K562 (cell line): ENCODE measurements around the gene PAH. TPM values are rescaled to one million over a fixed set of nuclear protein-coding genes. Genes with fewer than 3 reads are reported as not detected.

Experiments used
- ATAC-seq: fragments of 200-7000 bp; cut with Tn5 transposase; 3 replicates; pipeline ENCODE4 v1.9.1; 2020; ENCODE audit warnings: moderate library complexity
- BruUV-seq: library from RNA; stranded (reverse); fragments of 400-500 nt; replicated peaks from 2 replicates; lab custom pipeline; 2021; lab: Mats Ljungman, UMichigan
- CTCF ChIA-PET: fragments of 300-600 bp; formaldehyde crosslinking; extraction: SDS; loops from one replicate; lab custom pipeline; 2021; ENCODE audit warnings: low intra/inter-chr PET ratio; lab: Yijun Ruan, JAX
- POLR2A ChIA-PET: fragments of 300-600, 350-650 bp; sonication (Branson Sonifier 250); formaldehyde crosslinking; extraction: SDS; loops from one replicate; lab custom pipeline; 2021; ENCODE audit warnings: antibody characterized with exemption, inconsistent platforms; lab: Yijun Ruan, JAX
- DNase-seq, 4 experiments: peaks; one replicate each; pipeline versions ENCODE4 v3.0.0 to v3.0.0-alpha.2; 2011 to 2018; ENCODE audit warnings: low spot score in 3 of 4, mixed read lengths in 3 of 4; ENCODE audit errors: extremely low read depth in 1 of 4
- FAIRE-seq: peaks from 2 replicates; lab custom pipeline; 2011; peaks lifted over from hg19 to GRCh38; lab: Jason Lieb, UNC
- H2AFZ ChIP-seq: 2 replicates; pipeline ENCODE4 v1.6.0; 2011; ENCODE audit warnings: low read depth, low read length, control low read depth, inconsistent platforms
- H3K27ac ChIP-seq: fragments of 200-600 bp; 3 replicates; pipeline ENCODE4 v1.8.0; 2011; ENCODE audit warnings: low read depth, mild to moderate bottlenecking, control low read depth, inconsistent platforms, low read length, moderate library complexity, mixed read lengths; ENCODE audit errors: extremely low read depth
- H3K27me3 ChIP-seq, 2 experiments: fragments of 300-600 bp in 1 of 2; 2 replicates in 1 of 2; 3 replicates in 1 of 2; pipeline versions ENCODE4 v1.6.0 to v1.8.0; 2011; ENCODE audit warnings: inconsistent platforms in 2 of 2, low read length in 2 of 2, mild to moderate bottlenecking in 1 of 2, mixed read lengths in 1 of 2, moderate library complexity in 1 of 2; ENCODE audit not compliant: control insufficient read depth in 2 of 2, insufficient read depth in 2 of 2
- H3K36me3 ChIP-seq: fragments of 300-600 bp; 3 replicates; pipeline ENCODE4 v1.8.0; 2011; ENCODE audit warnings: mild to moderate bottlenecking, low read length, inconsistent platforms; ENCODE audit not compliant: control insufficient read depth, insufficient read depth
- H3K4me1 ChIP-seq, 2 experiments: fragments of 200-600 bp in 1 of 2; replicated peaks in 1 of 2; 2 replicates in 1 of 2; 3 replicates in 1 of 2; pipeline versions ENCODE4 v1.5.1 to v1.8.0; 2011; ENCODE audit warnings: inconsistent platforms in 2 of 2, low read length in 2 of 2, mild to moderate bottlenecking in 1 of 2, mixed read lengths in 1 of 2, moderate library complexity in 1 of 2; ENCODE audit not compliant: control insufficient read depth in 2 of 2, insufficient read depth in 2 of 2
- H3K4me2 ChIP-seq: 2 replicates; pipeline ENCODE4 v1.6.1; 2011; ENCODE audit warnings: low read length, control low read depth, inconsistent platforms, mixed read lengths; ENCODE audit not compliant: insufficient read depth
- H3K4me3 ChIP-seq: fragments of 200-600 bp; sonication (generic), shearing (Covaris generic); 2 replicates; pipeline ENCODE4 v1.5.1; 2016; ENCODE audit warnings: control low read depth, inconsistent platforms
- H3K79me2 ChIP-seq: fragments of 200-600 bp; 3 replicates; pipeline ENCODE4 v1.8.0; 2011; ENCODE audit warnings: low read length, inconsistent platforms; ENCODE audit not compliant: control insufficient read depth, insufficient read depth
- H3K9ac ChIP-seq, 2 experiments: 2 replicates each; pipeline versions ENCODE4 v1.6.0 to v1.6.1; 2011; ENCODE audit warnings: low read depth in 2 of 2, low read length in 2 of 2, control low read depth in 1 of 2, inconsistent platforms in 1 of 2, mild to moderate bottlenecking in 1 of 2, mixed read lengths in 1 of 2; ENCODE audit not compliant: insufficient read depth in 1 of 2
- H3K9me1 ChIP-seq: one replicate; pipeline ENCODE4 v1.6.0; 2011; ENCODE audit warnings: inconsistent platforms, mild to moderate bottlenecking, low read length, moderate library complexity; ENCODE audit not compliant: control insufficient read depth, insufficient read depth
- H3K9me3 ChIP-seq: replicated peaks from 2 replicates; pipeline ENCODE4 v1.5.1; 2011; ENCODE audit warnings: low read depth, low read length, inconsistent platforms; ENCODE audit not compliant: control insufficient read depth, insufficient read depth
- H4K20me1 ChIP-seq: replicated peaks from 2 replicates; pipeline ENCODE4 v1.6.1; 2011; ENCODE audit warnings: low read length, inconsistent platforms, mixed read lengths; ENCODE audit not compliant: control insufficient read depth, insufficient read depth
- BRF1 ChIP-seq: IDR thresholded peaks from 3 replicates; pipeline ENCODE4 v1.6.1; 2011; ENCODE audit warnings: borderline replicate concordance, mild to moderate bottlenecking; ENCODE audit not compliant: insufficient read length; ENCODE audit errors: extremely low read depth
- CTCF ChIP-seq, 3 experiments: IDR thresholded peaks in 2 of 3; conservative IDR thresholded peaks in 1 of 3; 2 replicates each; pipeline ENCODE4 v1.5.1; 2011 to 2012; ENCODE audit warnings: low read length in 3 of 3, mild to moderate bottlenecking in 3 of 3, control low read depth in 2 of 3, improper control_type of control experiment in 1 of 3, inconsistent platforms in 1 of 3, low read depth in 1 of 3, mixed read lengths in 1 of 3, moderate library complexity in 1 of 3; ENCODE audit not compliant: insufficient read depth in 2 of 3
- HMG20B ChIP-seq: fragments of 250-450 bp; sonication (Bioruptor Pico); IDR thresholded peaks from 2 replicates; pipeline ENCODE4 v1.5.0; 2021; ENCODE audit warnings: mild to moderate bottlenecking
- PBX2 ChIP-seq, 2 experiments: IDR thresholded peaks in 1 of 2; conservative IDR thresholded peaks in 1 of 2; 2 replicates each; pipeline ENCODE4 v1.6.1; 2016; ENCODE audit warnings: low read depth in 2 of 2, mild to moderate bottlenecking in 1 of 2, missing compliant biosample characterization in 1 of 2, missing genetic modification characterization in 1 of 2, moderate library complexity in 1 of 2
- RAD21 ChIP-seq, 2 experiments: fragments of 250-450 bp in 1 of 2; fragments of 450-650 bp in 1 of 2; sonication (Bioruptor Pico) in 1 of 2; formaldehyde crosslinking in 1 of 2; IDR thresholded peaks in 1 of 2; conservative IDR thresholded peaks in 1 of 2; 2 replicates each; pipeline versions ENCODE4 v1.4.0 to v1.8.0; 2020 to 2022; ENCODE audit warnings: mild to moderate bottlenecking in 2 of 2, moderate library complexity in 1 of 2
- TSC22D4 ChIP-seq: fragments of 450-650 bp; IDR thresholded peaks from 2 replicates; pipeline ENCODE4 v1.6.1; 2016; ENCODE audit warnings: missing genetic modification characterization, missing biosample characterization, control low read depth
- XRCC5 ChIP-seq: fragments of 200-400 bp; formaldehyde crosslinking; IDR thresholded peaks from 2 replicates; pipeline ENCODE4 v1.6.1; 2017; ENCODE audit warnings: low read depth, mild to moderate bottlenecking, low read length
- ZNF324 ChIP-seq: fragments of 250-450 bp; sonication (Bioruptor Pico); IDR thresholded peaks from 2 replicates; pipeline ENCODE4 v1.4.0; 2020; ENCODE audit warnings: mild to moderate bottlenecking
- ZNF436 ChIP-seq: fragments of 250-450, 450-650 bp; sonication (Bioruptor Pico); formaldehyde crosslinking; IDR thresholded peaks from 2 replicates; pipeline ENCODE4 v1.7.0; 2020; ENCODE audit warnings: mild to moderate bottlenecking
- ZNF586 ChIP-seq: fragments of 450-650 bp; formaldehyde crosslinking; conservative IDR thresholded peaks from 2 replicates; pipeline ENCODE4 v1.4.0; 2020; ENCODE audit warnings: mild to moderate bottlenecking, moderate library complexity
- ZZZ3 ChIP-seq: fragments of 450-650 bp; IDR thresholded peaks from 2 replicates; pipeline ENCODE4 v1.6.1; 2016; ENCODE audit warnings: antibody characterized with exemption, mild to moderate bottlenecking, moderate library complexity
- WGBS: fragments of 100-300 bp; shearing (Covaris generic); methylation state at CpG from one replicate; pipeline ENCODE4 v1.1.6; 2016; ENCODE audit warnings: low coverage, mixed read lengths; ENCODE audit not compliant: insufficient coverage; ENCODE audit errors: missing lambda C conversion rate; 5-methylcytosine and 5-hydroxymethylcytosine counted together
- in situ Hi-C: fragments of 300-500 bp; cut with MboI; formaldehyde crosslinking; loops from 4 replicates; pipeline ENCODE4 v1.15.0; 2018; ENCODE audit warnings: inconsistent platforms, mixed read lengths
- intact Hi-C: fragments of 100-400 bp; cut with micrococcal nuclease; formaldehyde crosslinking; loops from 2 replicates; pipeline ENCODE4 v1.14.2; 2022
- polyA plus RNA-seq, 8 experiments: library from polyadenylated mRNA; depleted of rRNA in 4 of 8; stranded (reverse) in 5 of 8; unstranded in 3 of 8; fragments of >200 nt; fragmentation: Nextera tagmentation in 2 of 8; fragmentation: Illumina TruSeq in 1 of 8; extraction: Ambion mirVana in 2 of 8; extraction: Trizol in 1 of 8; gene quantifications; 2 replicates each; pipeline versions ENCODE4 v1.2.1 to v1.2.3, GENCODE V29; 2011 to 2014; ENCODE audit warnings: inconsistent platforms in 1 of 8, missing spikeins in 1 of 8
- total RNA-seq, 7 experiments: library from RNA; depleted of rRNA in 6 of 7; stranded (reverse); fragments of >200 nt in 6 of 7; fragmentation: Illumina TruSeq in 2 of 7; extraction: Trizol in 2 of 7; gene quantifications; 2 replicates each; pipeline versions ENCODE4 v1.2.1 to v1.2.3, GENCODE V29; 2011 to 2021; ENCODE audit warnings: low replicate concordance in 1 of 7

Gene PAH
- total and polyA plus RNA-seq, 9 of the 15 experiments (the other 6 are each of a cell fraction or from before 2014, with no cell fraction given), result 0.13 to 0.75 (median 0.69) TPM; not detected in 6

- no peaks in the 10 kb centered on the region for H3K27me3 ChIP-seq
- H3K9me3 ChIP-seq, result no peaks in the 10 kb centered on the region
- H2AFZ ChIP-seq, result no peak overlapping the region
- no peaks in the 10 kb centered on the region; the same call in 1 of the 2 replicates for H4K20me1 ChIP-seq
- no peak for TF ChIP-seq ZNF436 (CRISPR knock-in tag)
- ChIA-PET POLR2A (no interaction called here), CTCF (no interaction called here)
- H3K4me2 ChIP-seq, result no peak overlapping the region
- H3K9ac ChIP-seq, result no peak overlapping the region
- BruUV-seq, result no TSS peak
- DNase-seq, result no peak
- in situ Hi-C loops (no loop called here), intact Hi-C loops (no loop called here)
- H3K79me2 ChIP-seq, result no peaks in the 10 kb centered on the region
- WGBS, result 0% methylated on average over 2 of the region's 2 CpGs
- no peak for FAIRE-seq
- no peaks in the 10 kb centered on the region for H3K36me3 ChIP-seq
- no peaks in the 10 kb centered on the region for H3K9me1 ChIP-seq
- ATAC-seq, result no peak
- no peak overlapping the region for H3K4me3 ChIP-seq
- H3K4me1 ChIP-seq, result no peaks in the 10 kb centered on the region
- no peak overlapping the region for H3K27ac ChIP-seq
These were observed 16.7 kb downstream of the PAH start for GRCh38 chr12:102900389-102900788.

GRCh38 chr12:102896067-102896466 lies 21.0 kb downstream of the PAH start:
- WGBS, result 8% methylated on average over 1 of the region's 1 CpG
- H2AFZ ChIP-seq, result no peak overlapping the region
- H3K36me3 ChIP-seq, result no peaks in the 10 kb centered on the region
- ChIA-PET POLR2A (no interaction called here), CTCF (no interaction called here)
- H3K27me3 ChIP-seq, result no peaks in the 10 kb centered on the region
- no peak overlapping the region for H3K27ac ChIP-seq
- H3K4me3 ChIP-seq, result no peak overlapping the region
- peak in 2 of 4 experiments; percentile 16 to 23 for DNase-seq
- H3K4me2 ChIP-seq, result no peak overlapping the region
- H3K9me1 ChIP-seq, result no peaks in the 10 kb centered on the region
- no peak for FAIRE-seq
- ATAC-seq, result peak; percentile 80
- no peak overlapping the region for H3K9ac ChIP-seq
- intact Hi-C loops (no loop called here), in situ Hi-C loops (no loop called here)
- H4K20me1 ChIP-seq, result no peaks in the 10 kb centered on the region; the same call in 1 of the 2 replicates
- no peaks in the 10 kb centered on the region for H3K79me2 ChIP-seq
- no peaks in the 10 kb centered on the region for H3K9me3 ChIP-seq
- no peaks in the 10 kb centered on the region for H3K4me1 ChIP-seq
- no TSS peak for BruUV-seq
- TF ChIP-seq ZZZ3, result no peak
- TF ChIP-seq XRCC5, result no peak
- no peak for TF ChIP-seq BRF1
- no peak for TF ChIP-seq TSC22D4 (tag)
- TF ChIP-seq RAD21 (CRISPR knock-in tag; conservative IDR thresholded peaks at IDR 0.05 in 1 of 2, IDR thresholded peaks at IDR 0.05 in 1 of 2), result peak in 1 of 2 experiments; percentile 20; a peak in 1 of 4 replicates
- peak; percentile 42 to 62 (median 50) for TF ChIP-seq CTCF (IDR thresholded peaks at IDR 0.05 in 2 of 3, conservative IDR thresholded peaks at IDR 0.05 in 1 of 3; ENCODE audit: insufficient read depth in 2 of 3, low read depth in 1 of 3, low read length in 3 of 3)
- no peak for TF ChIP-seq HMG20B
- no peak for TF ChIP-seq ZNF586 (CRISPR knock-in tag)
- no peak for TF ChIP-seq ZNF324
- no peak for TF ChIP-seq PBX2 (CRISPR knock-in tag; IDR thresholded peaks at IDR 0.05; ENCODE audit: low read depth)
- 0 out of 2 replicates have a peak, but pooled peaks have one; percentile 18 for TF ChIP-seq PBX2 (tag; conservative IDR thresholded peaks at IDR 0.05; ENCODE audit: low read depth)
